HL-60 (cell line): Measurements from ENCODE around the gene TUBB2B.

ENCODE experiments used
- DNase-seq, 2 experiments: peaks; one replicate each; pipeline ENCODE4 v3.0.0-alpha.2; 2010 to 2020; ENCODE audit warnings: low read depth in 1 of 2, low spot score in 1 of 2
- H3K27ac ChIP-seq: fragments of 250-450 bp; sonication (Bioruptor Pico); replicated peaks from 2 replicates; pipeline ENCODE4 v1.5.1; 2020; ENCODE audit warnings: mild to moderate bottlenecking, moderate library complexity
- H3K27me3 ChIP-seq: fragments of 250-450 bp; sonication (Bioruptor Pico); 2 replicates; pipeline ENCODE4 v1.5.1; 2021; ENCODE audit warnings: mild to moderate bottlenecking, moderate library complexity; ENCODE audit not compliant: insufficient read depth, poor library complexity, severe bottlenecking
- H3K4me3 ChIP-seq: replicated peaks from 2 replicates; pipeline ENCODE4 v1.5.1; 2011; ENCODE audit warnings: mild to moderate bottlenecking, control low read depth, low read length; ENCODE audit not compliant: insufficient read depth
- GABPA ChIP-seq: IDR thresholded peaks from 2 replicates; pipeline ENCODE4 v1.6.1; 2012; ENCODE audit warnings: low read depth
- POLR2AphosphoS5 ChIP-seq: IDR thresholded peaks from 2 replicates; pipeline ENCODE4 v1.6.1; 2012; ENCODE audit warnings: low read depth
- SPI1 ChIP-seq: IDR thresholded peaks from 2 replicates; pipeline ENCODE4 v1.6.1; 2012; ENCODE audit warnings: low read depth, mild to moderate bottlenecking, borderline replicate concordance
- TF ChIP-seq, protein P1 (sequence below): IDR thresholded peaks from 2 replicates; pipeline ENCODE4 v1.6.1; 2012; ENCODE audit warnings: low read depth; ENCODE audit not compliant: insufficient replicate concordance
- TF ChIP-seq, protein P2 (sequence below): IDR thresholded peaks from one replicate; pipeline ENCODE4 v1.5.1; 2011; ENCODE audit warnings: low read length, control low read depth, inconsistent platforms; ENCODE audit not compliant: insufficient read depth

The TUBB2B gene

DNA sequence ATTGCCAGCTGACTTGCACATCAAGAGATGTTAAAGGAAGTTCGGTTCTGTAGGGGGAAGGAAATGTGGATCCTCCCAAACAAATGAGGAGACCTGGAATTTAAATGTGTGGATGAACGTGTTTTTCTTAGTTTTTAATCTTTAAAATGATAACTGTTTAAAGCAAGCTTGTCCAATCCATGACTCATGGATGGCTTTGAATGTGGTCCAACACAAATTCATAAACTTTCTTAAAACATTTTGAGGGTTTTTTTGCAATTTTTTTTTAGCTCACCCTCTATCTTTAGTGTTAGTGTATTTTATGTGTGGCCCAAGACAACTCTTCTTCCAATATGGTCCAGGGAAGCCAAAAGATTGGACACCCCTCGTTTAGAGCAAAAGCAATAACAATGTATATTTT is 12.6 kb downstream of the TUBB2B start:
- Histone ChIP-seq H3K27me3 (peaks cover 9% of the 10 kb centered on the region), H3K4me3 (no peak overlapping the region), H3K27ac (no peak overlapping the region)
- TF ChIP-seq SPI1 (no peak), POLR2AphosphoS5 (no peak), GABPA (no peak)
- TF ChIP-seq, protein P1, sequence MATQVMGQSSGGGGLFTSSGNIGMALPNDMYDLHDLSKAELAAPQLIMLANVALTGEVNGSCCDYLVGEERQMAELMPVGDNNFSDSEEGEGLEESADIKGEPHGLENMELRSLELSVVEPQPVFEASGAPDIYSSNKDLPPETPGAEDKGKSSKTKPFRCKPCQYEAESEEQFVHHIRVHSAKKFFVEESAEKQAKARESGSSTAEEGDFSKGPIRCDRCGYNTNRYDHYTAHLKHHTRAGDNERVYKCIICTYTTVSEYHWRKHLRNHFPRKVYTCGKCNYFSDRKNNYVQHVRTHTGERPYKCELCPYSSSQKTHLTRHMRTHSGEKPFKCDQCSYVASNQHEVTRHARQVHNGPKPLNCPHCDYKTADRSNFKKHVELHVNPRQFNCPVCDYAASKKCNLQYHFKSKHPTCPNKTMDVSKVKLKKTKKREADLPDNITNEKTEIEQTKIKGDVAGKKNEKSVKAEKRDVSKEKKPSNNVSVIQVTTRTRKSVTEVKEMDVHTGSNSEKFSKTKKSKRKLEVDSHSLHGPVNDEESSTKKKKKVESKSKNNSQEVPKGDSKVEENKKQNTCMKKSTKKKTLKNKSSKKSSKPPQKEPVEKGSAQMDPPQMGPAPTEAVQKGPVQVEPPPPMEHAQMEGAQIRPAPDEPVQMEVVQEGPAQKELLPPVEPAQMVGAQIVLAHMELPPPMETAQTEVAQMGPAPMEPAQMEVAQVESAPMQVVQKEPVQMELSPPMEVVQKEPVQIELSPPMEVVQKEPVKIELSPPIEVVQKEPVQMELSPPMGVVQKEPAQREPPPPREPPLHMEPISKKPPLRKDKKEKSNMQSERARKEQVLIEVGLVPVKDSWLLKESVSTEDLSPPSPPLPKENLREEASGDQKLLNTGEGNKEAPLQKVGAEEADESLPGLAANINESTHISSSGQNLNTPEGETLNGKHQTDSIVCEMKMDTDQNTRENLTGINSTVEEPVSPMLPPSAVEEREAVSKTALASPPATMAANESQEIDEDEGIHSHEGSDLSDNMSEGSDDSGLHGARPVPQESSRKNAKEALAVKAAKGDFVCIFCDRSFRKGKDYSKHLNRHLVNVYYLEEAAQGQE, result no peak
- TF ChIP-seq, protein P2, sequence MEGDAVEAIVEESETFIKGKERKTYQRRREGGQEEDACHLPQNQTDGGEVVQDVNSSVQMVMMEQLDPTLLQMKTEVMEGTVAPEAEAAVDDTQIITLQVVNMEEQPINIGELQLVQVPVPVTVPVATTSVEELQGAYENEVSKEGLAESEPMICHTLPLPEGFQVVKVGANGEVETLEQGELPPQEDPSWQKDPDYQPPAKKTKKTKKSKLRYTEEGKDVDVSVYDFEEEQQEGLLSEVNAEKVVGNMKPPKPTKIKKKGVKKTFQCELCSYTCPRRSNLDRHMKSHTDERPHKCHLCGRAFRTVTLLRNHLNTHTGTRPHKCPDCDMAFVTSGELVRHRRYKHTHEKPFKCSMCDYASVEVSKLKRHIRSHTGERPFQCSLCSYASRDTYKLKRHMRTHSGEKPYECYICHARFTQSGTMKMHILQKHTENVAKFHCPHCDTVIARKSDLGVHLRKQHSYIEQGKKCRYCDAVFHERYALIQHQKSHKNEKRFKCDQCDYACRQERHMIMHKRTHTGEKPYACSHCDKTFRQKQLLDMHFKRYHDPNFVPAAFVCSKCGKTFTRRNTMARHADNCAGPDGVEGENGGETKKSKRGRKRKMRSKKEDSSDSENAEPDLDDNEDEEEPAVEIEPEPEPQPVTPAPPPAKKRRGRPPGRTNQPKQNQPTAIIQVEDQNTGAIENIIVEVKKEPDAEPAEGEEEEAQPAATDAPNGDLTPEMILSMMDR, result no peak
- no peak for DNase-seq

DNA sequence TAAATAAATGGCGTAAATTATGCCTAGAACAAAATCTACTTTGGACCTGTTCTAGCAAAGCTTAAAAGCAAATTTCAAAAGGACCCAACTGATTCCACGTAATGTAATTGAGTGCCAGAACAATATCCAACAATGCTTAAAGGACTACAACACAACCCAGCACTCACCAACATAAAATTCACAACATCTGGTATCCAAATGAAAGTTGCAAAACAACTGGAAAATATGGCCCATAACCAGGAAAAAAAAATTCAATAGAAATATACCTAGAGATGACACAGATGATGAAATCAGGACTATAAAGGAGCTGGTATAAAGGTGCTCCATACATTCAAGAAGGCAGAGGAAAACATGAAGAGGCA is 14.1 kb downstream of the TUBB2B start:
- no peak for TF ChIP-seq GABPA
- no peak for TF ChIP-seq POLR2AphosphoS5
- TF ChIP-seq, protein P2, result no peak
- TF ChIP-seq, protein P1, result no peak
- TF ChIP-seq SPI1, result no peak
- H3K4me3 ChIP-seq, result no peak overlapping the region
- no peak overlapping the region for H3K27ac ChIP-seq
- peaks cover 5% of the 10 kb centered on the region for H3K27me3 ChIP-seq
- no peak for DNase-seq

DNA sequence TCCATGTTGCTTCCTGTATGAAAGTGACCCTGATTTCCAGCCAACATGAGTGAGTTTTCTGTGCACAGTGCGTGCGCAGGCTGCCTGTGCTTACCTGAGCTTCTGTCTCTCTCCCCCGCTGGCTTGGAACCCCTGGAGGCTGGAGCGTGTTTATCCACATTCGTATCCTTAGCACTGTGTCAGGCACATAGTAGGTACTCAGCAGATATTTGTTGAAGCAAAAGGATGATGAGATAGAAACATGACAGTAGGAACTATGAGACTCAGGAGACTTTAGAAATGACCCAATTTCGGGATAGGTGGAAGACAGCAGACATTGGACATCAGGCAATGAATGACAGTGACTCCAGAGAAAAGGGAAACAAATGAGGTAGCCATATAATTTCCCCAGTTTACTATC is 15.2 kb downstream of the TUBB2B start:
- Histone ChIP-seq H3K4me3 (no peak overlapping the region), H3K27ac (no peak overlapping the region), H3K27me3 (peaks cover 6% of the 10 kb centered on the region)
- TF ChIP-seq, protein P1, result no peak
- TF ChIP-seq SPI1, result no peak
- TF ChIP-seq, protein P2, result no peak
- TF ChIP-seq POLR2AphosphoS5, result no peak
- no peak for TF ChIP-seq GABPA
- no peak for DNase-seq
